GM18870 (cell line): ENCODE results near the gene RNF175.

Source experiments
- ATAC-seq: cut with Tn5 transposase; IDR thresholded peaks from one replicate; pipeline ENCODE4 v1.9.1; 2021; ENCODE audit warnings: moderate library complexity; ENCODE audit not compliant: unreplicated experiment

The RNF175 gene

DNA sequence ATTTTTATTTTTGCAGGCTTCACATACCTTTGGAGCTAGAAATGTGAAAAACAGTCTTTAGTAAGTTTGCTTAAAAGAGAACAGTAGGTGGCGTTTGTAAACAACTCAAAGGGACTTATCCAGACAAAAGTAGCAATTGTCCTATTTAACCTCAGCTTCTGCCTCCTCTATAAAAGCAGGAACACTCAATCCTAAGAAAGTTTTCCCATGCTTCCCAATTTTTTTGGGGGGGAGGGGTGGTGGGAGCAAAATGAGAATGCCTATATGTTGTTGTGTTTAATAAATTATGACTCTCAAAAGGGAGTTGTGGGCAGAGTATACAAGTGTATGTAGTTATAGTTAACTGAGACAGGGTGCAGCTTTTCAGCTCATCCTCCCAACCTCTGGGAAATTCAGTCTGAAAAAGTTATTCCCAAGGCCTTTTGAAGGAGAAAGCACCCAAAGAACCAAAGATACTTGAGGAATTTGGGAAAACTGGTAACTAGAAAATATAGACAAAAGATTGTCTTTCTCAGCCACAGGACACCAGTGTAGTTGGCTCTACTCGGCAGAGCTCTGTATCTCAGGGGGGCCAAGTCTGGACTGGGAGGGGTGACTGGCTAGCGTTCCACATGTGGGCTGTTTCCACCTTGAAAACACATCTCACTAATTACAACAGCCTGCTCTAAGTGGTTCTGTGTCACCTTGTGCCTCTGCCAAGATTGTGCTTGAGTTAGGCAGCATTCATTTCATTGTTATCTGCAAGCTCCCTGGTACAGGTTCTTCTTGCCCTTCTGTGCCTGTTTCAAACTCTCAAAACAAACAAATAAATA is 26.3 kb upstream of the RNF175 start:
- ATAC-seq: no peak

DNA sequence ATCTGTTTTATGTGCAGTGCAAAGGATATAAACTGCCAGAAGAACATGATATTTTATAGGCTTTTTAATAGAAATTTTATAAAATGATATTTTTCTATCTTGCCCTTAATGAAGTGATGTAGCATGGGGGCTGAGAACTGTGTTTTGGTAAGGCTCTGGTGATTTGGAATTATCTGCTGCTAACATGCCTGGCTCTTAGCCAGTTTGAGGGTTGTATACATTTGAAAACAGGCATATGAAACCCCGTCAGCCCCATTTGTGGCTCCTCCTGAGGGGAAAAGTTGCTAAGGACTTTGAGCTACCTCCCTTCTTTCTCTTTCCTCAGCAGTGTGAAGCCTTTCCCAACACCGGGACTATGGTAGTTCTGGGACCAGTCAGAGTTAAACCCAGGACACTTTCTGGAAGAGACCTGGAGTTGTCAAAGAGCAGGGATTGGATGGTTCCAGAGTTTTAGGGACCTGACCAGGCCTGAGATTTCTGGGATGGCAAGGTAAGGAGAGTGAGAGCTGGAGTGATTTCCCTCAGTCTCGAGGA is 24.4 kb upstream of the RNF175 start:
- no peak for ATAC-seq

DNA sequence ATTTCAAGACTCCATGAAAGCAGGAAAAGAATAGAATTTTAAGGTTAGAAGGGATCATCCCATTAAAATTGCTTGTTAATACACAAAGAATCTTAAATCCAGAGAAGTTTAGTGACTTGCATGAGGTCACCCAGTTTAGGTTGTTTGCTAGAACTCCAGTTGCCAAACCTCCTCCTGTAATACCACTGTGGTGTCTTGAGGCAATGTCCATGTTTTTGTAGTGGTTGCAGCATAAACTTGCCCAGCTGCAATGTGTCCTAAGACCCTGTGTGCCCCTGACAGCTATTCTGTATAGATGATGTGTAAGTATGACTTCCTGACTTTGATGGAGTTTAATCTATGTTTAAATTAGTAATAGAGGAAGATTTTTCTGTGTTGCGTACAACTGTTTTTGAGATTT is 22.8 kb upstream of the RNF175 start:
- ATAC-seq: no peak

DNA sequence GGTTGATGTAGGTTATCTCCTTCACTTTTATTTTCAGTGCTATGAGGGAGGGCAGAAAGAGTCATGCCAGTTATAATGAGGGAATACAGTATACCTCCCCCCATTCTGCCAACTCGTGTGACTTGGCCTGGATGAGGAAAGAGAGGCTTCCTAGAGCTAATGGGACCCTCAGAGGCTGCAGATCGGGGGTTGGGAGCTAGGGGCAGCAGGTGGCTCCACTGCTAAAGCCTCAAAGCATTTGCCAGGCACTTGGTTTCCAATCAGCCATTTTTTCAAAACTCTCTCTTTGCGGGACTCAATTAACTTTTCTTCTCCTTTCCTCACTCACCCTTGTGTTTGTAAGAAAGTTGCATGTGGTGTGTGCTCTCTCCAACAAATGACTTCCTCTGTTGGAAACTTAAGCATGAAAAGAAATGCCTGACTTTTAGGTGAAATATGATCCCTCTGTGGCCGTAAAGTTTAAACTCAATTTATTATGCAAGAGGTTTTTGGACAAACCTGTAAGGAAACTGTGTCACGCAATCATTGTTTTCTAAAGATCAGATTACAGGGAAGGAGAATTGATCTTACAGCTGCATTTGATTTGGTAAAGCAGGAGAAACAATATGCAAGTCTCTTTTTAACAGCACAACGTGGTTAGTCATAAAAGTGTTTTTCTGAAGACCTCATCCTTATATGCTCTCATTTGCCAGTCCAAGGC is 22.0 kb upstream of the RNF175 start:
- no peak for ATAC-seq

DNA sequence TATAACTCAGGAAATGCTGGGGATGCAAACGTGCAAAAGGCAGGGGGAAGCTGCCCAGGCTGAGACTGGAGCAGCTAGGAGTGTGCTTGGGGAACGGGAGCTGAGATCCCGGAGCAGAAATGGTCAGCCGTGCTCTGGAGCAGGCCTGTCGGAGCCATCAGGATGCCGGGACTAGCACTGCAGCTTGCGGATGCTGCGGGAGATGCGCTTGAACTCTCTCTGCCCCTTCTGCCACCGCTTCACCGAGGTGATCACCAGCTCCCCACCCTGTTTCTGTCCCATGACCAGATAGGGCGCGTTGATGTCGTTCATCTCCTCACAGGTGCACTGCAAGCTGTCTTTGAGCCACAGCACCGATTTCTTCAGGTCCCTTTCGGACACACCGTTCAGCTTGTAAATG is 21.5 kb upstream of the RNF175 start:
- ATAC-seq: no peak

DNA sequence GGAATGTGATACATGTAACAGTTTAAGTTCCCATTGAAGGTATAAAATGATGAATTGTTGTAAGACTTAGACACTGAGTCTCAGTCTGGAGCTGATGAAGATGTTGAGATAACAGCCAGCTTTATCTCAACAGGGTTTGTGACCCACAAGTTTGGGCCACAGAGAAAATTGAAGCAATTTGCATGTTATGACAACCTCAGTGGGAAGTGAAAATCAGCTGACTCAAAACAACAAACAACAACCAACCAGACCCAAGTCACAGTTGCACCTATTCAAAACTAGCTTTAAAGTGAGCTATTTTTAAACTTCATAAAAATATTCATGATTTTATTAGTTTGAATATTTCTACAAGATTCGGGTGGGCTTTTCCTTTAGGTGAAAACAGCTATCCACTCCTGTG is 21.1 kb upstream of the RNF175 start:
- ATAC-seq: peak; percentile 68

DNA sequence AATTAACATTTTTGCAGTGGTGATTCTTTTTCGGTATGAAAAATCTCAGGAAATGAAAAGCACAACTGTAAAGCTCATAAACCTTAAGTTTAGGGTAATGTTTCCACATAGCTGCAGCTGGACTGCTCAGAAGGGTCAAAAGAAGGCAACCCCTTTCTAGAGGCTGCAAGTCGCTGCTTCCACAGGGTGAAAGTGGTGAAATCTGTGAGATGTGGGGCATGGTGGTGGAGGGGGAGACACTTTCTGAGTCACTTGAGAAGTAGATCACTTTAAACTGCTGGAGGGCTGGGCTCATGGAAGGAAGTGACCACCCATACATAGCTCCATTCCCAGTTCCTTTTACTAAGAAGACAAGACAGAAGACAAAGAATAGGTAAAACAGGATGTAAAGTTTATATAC is 20.4 kb upstream of the RNF175 start:
- no peak for ATAC-seq

DNA sequence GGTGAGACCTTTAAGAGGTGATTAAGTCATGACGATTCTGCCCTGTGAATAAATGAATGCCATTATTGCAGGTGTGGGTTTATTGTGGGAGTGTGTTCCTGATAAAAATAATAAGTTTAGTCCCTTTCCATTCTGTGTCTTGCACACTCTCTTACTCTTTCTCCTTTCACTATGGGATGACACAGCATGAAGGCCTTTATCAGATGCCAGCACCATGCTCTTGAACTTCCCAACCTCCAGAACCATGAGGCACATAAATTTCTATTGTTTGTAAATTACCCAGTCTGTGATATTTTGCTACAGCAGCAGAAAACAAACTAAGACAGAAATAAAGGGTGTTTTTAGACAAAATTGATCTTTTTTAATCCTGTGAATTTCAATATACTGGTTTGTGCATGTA is 18.6 kb upstream of the RNF175 start:
- no peak for ATAC-seq

DNA sequence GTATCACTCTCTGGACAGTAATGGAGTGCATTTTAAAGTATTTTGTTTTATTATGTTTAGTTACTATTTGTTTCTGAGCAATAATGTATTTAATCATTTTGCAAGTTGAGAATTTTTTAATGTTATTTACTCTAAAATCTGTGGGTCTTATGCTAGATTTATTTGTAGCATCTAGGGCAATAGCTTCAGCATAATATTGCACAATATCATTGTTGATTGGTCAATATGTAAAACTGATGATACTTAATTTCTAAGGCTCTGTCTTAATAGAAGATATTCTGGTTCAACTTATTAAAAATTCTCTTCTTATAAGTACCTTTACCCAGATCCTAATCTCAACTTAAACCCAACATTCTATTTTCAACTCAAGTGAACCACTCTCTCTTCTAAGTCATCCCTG is 17.6 kb upstream of the RNF175 start:
- ATAC-seq: no peak

DNA sequence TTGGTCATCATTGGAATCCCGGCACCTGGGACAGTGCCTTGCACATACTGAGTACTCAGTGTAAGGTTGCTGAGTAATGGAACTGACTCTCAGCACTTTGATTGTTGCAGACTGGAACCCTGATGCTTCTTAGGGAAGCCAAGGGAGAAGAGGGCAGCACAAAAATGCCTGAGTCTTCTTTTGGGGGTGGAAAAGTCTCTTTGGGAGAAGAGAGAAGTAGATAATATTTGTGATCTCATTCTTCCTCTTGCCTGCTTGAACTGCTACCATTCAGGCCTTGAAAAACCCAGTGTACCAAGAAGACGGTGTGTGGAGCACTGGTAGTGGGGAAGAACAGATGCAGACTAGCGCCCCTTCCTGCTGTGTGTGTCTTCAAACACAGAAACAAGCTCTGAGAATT is 16.8 kb upstream of the RNF175 start:
- no peak for ATAC-seq

DNA sequence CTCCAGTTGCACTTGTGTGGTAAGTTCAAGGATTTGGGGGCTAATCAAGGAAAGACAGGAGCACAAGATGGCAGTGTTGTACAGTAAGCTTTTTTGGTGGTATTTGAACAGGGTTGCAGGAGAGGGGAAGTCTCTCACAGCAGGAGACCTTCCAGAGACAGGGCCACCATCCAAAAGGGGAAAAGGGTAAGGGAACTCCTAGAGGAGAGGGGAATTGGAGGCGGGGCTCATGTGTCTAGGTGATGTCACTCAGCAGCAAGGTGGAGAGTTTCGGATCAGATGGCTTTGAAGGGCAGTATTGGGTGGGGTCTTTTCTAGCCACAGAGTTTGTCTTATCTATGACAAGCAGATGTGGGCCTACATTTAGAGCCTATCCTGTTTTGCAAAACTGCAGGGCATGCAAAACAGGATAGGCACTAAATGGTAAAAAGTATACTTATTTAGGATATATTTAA is 13.4 kb upstream of the RNF175 start:
- no peak for ATAC-seq

DNA sequence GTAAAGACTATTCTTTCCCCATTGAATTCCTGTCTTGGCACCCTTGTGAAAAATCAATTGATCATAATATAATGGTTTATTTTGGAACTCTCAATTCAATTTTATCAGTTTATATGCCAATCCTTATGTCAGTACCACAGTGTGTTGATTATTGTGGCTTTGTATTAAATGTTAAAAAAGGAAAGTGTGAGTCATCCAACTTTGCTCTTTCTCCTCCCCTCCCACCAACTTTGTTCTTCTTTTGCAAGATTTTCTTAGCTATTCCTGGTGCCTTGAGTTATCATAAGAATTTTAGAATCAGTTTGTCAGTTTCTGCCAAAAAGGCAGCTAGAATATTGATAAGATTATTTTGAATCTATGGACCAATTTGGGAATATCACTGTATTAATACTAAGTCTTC is 11.2 kb upstream of the RNF175 start:
- no peak for ATAC-seq

DNA sequence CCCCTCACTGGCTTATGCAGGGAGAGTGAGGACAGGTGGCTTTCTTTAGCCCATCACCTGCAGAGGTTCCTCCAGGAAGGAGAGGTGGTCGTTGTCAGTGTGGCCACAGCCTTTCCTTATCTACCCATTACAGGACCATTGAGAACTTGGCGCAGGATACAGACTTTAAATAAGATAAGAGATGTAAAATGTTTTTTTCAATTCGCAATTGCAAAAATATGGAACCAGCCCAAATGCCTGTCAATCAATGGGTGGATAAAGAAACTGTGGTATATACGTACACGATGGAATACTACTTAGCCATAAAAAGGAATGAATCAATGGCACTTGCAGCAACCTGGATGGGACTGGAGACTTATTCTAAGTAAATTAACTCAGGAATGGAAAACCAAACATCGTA is 6.9 kb upstream of the RNF175 start:
- ATAC-seq: no peak

DNA sequence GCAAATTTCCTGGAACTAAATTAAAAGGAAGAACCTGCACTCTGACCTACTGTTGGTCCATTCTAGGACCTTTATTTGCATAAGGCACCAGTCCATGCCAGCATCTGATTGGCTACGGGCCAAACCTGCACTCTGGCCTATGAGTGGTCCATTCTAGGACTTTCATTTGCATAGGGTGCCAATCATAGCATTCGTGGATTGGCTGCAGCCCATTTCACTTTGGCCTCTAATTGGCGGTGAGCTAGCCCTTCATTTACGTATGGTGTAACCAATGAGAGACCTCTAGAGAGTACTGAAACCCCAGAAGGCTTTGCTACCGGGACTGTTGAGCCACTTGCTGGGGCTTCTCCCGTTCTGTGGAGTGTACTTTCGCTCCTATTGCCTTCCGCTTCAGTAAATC is 6.1 kb upstream of the RNF175 start:
- no peak for ATAC-seq

DNA sequence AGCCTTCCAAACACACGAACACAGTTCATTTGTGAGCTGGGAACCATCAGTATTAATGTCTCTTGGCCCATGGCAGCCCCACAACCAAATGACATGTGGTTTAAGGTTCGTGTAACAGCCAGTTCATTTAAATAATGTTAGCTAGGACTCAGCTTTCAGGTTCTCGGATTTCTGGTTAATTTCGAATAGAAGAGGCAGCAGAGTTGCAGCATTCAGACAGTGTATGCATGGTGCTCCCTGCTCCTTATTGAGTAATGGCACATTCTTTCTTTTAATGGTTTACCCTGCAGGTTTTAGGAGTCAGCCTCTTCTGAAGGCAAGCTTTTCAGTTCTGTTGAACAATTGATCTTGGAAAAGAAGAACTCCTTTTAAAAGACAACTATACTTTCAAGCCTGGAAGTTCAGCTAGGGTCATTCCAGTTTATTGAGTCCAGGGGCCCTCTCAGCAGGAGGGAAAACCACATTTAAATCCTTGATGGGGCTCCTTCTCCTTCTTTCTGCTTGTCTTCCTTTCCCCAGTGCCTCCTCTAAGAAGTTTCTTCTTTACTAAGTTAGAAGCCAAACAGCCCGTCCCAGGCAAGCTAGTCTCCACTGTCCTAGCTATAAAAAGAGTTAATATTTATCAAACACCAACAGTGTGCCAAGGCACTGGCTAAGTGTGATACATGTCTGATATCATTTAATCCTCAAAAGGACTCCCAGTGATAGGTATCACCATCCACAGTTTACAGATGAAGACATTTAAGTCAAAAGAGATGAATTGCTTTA is 5.0 kb upstream of the RNF175 start:
- no peak for ATAC-seq

DNA sequence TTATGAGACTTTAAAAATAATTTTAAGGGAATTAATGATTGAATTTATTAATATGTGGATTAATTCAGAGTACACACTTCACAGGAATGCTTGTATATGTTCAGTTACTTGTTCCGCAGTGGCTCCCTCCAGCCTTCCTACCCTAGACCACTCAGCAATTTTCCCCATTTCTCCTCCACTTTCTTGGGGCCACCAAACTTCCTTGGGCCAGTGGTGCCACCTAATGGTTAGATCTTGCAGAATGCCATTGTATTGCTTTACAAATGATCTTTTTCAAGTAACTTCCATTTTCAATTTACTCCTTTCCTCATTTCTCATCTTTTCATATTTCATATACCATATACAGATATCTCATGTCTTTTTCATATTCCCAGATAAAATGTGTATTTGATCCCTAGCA is 3.6 kb upstream of the RNF175 start:
- ATAC-seq: no peak

DNA sequence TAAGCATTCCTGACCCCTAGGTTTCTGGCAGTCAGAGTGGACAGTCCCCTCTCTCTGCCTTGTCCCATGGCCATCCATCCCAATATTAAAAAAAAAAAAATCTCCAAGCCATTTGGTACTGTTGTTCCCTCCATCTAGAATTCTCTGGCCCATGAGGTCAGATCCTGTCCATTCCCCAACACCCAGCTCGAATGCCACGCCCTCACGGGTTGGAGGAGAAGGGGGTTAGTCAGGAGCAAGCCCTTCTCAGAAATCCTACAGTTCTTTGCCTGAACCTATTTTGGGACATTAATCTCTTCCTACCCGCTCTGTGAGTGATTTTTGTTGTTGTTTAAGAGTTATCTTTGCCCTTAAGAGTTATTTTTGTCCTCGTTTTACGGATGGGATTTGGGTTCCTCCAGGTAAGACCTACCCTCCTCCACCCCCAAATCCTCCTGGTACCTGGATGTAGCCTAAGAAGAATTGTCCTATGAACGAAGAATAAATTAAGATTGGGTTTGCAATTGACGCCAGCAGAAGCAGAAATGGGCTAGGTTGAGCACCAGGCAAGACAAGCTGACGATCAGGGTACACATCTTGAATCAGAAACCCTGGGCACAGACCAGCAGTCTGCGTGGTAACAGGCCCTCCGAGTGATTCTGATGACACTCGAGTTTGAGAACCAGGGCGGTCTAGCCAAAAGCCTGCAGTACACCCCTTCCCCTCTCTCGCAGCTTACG is 977 bp downstream of the RNF175 start:
- ATAC-seq: no peak

DNA sequence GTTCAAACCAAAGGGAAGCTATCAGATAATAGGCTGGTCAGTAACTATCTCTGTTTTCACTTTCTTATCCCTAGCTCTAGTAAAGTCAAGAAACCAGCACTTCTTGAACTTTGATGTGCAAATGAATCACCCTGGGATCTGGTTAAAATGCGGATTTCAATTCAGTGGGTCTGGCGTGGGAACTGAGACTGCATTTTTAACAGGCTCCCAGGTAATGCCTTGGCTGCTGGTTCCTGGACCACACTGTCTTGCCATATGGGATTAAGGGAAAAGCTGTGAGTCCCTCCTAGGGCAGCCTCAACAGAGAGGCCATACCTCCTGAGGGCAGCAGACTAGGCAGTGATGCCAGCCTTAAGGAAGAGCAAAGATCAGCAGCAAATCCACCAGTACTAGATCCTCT is 1.7 kb downstream of the RNF175 start:
- ATAC-seq: no peak

DNA sequence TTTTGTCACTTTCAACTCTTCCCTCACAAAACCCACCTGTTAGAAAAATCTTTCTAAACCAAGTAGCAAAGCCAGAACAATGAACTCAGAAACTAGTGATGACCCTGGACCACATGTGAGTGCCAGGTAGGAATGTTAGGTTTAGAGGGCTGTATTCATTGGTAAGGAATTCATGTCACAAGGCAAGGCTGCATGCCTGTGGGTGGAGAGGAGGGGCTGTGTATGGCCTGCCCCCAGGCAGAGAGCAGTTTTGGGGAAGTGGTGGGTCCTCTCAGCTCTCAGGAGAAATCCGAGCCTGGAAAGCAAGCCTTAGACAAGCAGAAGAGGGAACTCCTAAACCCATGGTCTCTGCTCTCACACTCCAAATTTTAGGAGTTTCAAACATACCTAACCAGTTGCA is 2.4 kb downstream of the RNF175 start:
- no peak for ATAC-seq

DNA sequence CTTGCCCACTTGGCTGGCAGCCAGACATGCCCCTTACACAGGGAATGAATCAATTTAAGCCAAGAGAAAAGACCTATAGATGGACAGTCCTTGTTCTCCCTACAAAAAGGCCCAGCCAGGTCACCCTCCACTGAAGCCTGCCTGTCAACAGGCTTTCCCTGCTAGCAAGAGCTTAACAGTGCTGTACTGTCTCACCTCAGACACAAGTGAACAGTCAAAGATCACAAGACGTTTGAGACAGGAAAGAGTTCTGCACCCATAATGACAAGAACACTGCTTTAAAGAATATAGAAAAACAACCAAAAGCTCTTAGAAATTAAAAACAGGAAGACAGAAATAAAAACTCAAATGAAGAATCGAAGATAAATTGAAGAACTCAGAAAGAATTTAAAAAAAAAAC is 4.6 kb downstream of the RNF175 start:
- no peak for ATAC-seq
